GM19455 (cell line): Measurements from ENCODE around the gene TAF9B.
"Not testable (repeated sequence)": the region's sequence is repeated elsewhere in the genome, so short reads cannot be mapped to it uniquely, and the experiment has no call there.

Experiments used
- ATAC-seq: cut with Tn5 transposase; IDR thresholded peaks from one replicate; pipeline ENCODE4 v1.9.1; 2021; ENCODE audit not compliant: unreplicated experiment

TAF9B gene

DNA sequence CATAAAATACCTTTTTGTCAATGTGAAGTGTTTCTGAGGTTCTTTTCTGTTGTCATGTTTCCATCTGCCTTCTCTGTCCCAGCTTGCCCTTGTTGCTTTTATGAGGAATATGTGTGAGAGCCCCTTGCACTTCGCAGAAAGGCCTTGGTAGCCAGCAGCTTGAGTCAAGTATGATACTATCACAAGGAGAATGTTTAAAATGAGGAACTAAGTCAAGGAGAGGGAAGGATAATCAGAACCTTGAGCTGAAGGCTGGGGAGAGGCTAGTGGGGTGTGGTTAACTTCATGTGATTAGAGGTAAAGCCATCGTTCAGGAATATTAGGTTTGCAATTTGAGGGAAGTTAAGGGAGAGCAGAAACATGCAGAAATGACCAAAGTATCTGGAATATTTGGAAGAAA is 22.7 kb downstream of the TAF9B start:
- no peak for ATAC-seq

DNA sequence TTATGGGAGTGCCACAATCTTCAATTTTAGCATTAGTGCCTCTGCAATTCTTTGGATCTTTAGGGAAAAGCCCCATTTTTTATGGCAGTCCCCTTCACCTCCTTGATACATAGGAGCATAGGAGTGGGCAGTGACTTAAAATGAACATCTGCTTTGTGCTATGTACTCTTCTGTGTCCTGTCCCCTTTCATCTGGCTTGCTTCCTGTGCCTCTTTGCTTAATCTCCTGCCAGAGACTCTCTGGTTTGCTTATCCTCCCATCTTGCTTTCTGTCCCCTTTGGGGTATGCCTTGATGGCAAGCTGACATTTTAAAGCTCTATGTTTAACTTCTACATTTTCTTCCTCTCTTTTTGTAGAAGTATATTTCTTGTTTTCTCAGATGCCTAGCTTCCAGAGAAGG is 23.1 kb downstream of the TAF9B start:
- no peak for ATAC-seq

- ATAC-seq, result no peak
Observed at GRCh38 chrX:78111140-78111931, 28.1 kb downstream of the TAF9B start.

DNA sequence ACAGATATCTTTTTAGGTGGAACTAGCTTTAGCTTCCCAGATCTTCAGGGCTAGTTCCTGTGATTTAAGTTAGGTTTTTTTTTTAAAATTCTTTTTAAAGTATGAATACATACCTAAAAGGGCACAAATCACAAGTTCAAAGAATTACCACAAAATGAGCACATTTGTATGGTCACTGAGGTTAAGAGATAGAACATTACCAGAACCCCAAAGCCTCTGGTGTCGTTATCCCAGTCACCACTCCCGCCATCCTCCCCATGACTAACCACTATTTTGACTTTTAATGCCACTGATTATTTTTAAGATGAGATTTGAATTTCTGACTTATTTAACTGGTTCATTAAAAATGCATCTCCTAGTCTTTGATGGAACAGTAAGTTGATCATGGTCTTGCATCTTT is 30.0 kb downstream of the TAF9B start:
- ATAC-seq, result no peak

DNA sequence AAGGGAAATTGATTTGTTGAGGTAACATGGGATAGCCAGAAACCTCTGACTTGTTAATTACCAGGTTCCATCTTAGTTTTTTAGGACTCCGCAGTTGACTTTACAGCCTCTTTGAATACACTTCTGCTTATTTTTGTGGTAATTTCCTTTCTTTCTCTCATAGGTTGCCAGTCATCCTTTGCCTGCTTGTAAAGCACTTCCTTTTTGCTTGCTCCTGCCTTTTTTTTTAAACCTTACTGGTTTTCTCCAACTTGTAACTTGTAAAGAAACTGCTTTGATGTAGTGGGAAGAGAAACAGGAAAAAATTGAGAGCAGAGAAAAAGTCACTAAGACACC is 32.8 kb downstream of the TAF9B start:
- no peak for ATAC-seq

GRCh38 chrX:78105944-78106650 is 33.4 kb downstream of the TAF9B start:
- no peak for ATAC-seq

DNA sequence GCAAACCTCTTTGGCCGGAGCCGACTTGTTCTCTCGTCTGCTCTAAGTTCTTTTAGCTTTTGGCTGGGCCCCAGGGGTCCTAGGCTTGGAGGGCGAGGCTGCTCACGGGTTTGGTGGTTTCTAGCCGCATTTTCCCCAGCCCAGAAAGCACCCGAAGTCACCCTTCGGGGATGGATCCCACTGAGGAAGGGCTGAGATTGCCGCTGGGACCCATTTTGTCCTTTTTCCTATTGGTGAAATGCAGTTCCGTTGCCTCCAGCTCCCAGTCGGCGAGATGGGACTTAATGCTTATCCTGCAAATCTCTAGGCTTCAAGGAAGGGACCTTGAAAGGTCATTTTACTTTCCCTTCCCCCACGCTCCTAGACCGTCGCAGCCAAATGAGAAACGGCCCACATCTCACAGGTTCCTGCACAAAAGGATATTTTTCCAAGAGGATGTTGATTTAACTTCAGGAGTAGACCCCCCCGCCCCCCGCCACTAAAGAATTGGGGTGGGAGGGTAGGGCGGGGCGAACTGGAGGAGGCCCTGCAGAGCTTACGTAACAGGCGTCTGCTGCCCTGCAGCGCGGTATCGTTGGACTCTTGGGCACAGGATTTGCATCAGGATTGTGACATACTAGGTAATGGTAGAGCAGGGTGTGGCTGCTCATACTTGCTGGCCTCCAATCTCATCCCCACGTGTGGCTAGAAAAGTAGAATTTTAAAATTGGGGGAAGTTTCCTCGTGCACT is 34.8 kb downstream of the TAF9B start:
- ATAC-seq, result peak; percentile 5

DNA sequence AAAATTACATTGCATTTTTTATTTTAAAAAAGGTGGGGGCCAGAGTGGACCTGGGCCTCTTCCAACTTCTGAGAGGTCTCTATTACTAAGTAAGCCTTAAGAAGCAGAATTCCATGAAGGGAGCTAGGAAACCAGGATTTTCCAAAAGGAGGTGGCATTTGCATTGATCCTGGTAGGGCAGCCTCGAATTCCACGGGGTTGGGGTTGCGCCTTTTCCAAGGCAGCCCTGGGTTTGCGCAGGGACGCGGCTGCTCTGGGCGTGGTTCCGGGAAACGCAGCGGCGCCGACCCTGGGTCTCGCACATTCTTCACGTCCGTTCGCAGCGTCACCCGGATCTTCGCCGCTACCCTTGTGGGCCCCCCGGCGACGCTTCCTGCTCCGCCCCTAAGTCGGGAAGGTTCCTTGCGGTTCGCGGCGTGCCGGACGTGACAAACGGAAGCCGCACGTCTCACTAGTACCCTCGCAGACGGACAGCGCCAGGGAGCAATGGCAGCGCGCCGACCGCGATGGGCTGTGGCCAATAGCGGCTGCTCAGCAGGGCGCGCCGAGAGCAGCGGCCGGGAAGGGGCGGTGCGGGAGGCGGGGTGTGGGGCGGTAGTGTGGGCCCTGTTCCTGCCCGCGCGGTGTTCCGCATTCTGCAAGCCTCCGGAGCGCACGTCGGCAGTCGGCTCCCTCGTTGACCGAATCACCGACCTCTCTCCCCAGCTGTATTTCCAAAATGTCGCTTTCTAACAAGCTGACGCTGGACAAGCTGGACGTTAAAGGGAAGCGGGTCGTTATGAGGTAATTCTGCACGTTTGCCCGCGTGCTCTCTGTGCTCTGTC is 35.6 kb downstream of the TAF9B start, which contains the start of gene PGK1:
Gene PGK1, plus strand, starts transcription at position 626 of the 824 bp plus-strand sequence. Its CDS starts 93 bp downstream, at position 719.
- peak; percentile 95 for ATAC-seq

DNA sequence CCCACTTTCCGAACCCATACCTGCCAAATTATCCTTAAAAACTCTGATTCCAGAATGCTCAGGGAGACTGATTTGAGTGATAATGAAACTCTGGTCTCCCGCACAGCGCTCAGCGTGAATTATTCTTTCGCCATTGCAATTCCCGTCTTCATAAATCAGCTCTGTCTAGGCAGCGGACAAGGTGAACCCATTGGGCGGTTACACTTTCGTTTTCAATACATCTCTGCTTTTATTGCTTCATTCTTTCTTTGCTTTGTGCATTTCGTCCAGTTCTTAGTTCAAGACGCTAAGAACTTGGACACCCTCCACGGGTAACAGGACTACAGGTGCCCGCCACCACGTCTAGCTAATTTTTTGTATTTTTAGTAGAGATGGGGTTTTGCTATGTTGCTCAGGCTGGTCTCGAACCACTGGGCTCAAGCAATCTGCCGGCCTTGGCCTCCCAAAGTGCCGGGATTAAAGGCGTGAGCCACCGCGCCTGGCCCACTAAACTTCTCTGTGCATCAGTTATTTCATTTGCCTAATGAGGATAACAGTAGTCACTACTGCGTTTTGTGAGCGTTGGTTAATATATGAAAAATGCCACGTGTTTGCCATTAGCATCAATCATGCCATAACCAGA is 36.3 kb downstream of the TAF9B start:
- ATAC-seq, result no peak

DNA sequence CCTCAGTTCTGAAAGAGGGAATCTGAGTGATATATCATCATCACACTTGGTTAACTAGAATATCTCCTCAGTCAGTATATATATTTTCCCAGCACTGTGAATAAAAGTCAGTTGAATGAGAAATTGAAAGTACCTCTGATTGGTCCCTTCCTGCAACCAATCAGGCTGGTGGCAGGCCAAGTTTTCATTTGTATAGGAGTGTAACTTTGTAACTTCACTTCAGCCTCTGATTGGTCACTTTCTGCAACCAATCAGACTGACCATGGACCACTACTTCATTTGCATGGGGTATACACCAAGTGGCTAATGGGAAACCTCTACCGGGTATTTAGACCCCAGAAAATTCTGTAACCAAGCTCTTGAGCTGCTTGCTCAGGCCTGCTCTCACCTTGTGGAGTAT is 37.4 kb downstream of the TAF9B start:
- ATAC-seq, result no peak

DNA sequence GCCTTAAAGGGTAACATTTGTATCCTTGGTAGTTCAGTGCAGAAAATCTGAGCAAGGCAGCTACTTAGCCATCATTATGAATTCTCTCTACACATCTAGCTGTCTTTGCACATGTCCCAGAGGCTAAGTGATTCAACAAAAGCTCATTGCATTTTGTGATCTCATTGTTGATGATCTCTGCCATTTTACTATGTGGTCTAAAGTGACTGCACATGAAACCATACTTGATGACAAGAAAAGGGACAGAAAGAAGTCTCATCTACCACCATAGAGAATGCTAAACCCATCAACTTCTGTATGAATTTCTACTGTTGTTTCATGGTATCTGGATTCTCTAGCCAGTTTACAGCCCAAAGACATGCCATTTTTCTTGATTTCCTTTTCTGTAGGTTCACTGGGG is 41.3 kb downstream of the TAF9B start:
- ATAC-seq, result no peak

DNA sequence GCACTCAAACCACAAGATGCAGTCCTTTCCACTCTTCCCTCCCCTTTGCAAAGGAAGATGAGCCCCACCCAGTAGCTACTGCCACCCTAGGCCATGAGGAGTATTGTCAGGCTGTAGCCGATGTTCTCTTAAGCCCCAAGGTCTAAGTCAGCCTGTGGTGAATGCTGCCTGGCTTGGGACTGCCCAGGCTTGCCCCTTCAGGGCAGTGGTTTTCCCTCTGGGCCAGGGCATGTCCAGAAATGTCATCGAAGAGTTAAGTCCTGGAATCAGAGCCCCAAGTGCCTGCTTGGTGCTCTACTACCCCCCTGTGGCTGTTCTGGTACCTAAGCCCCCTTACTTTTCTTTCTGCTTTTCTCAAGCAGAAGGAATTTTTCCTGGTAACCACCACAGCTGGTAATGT is 47.2 kb downstream of the TAF9B start:
- peak; percentile 84 for ATAC-seq

GRCh38 chrX:78081413-78081812 is 58.0 kb downstream of the TAF9B start:
- not testable (repeated sequence) for ATAC-seq
